ENCODE results near the gene HTRA2.

DNA sequence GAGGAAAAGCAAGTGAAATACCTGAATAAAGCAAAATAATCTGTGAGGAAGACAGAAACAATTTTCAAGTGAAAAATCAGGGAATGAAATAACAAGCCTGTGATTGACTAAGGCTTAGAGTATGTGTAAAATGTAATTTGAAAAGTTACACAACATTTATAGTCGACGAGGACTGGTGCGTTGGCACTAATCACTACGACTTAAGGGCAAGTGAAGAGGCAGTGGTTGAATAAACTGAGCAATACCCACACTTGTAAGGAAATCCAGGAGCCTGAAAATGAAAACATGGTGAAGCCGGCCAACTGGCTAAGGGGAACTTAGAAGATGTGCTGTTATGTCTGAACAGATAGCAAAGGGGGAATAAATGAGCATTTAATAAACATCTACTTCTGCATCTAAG lies 38.1 kb downstream of the HTRA2 start:
- TF ChIP-seq, protein P1, sequence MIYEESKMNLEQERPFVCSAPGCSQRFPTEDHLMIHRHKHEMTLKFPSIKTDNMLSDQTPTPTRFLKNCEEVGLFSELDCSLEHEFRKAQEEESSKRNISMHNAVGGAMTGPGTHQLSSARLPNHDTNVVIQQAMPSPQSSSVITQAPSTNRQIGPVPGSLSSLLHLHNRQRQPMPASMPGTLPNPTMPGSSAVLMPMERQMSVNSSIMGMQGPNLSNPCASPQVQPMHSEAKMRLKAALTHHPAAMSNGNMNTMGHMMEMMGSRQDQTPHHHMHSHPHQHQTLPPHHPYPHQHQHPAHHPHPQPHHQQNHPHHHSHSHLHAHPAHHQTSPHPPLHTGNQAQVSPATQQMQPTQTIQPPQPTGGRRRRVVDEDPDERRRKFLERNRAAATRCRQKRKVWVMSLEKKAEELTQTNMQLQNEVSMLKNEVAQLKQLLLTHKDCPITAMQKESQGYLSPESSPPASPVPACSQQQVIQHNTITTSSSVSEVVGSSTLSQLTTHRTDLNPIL (CRISPR knock-in tag; IDR thresholded peaks at IDR 0.05; ENCODE audit: low read depth) = no peak
- TF ChIP-seq ZFP3 (CRISPR knock-in tag; IDR thresholded peaks at IDR 0.05) (no peak), RARB (CRISPR knock-in tag; IDR thresholded peaks at IDR 0.05) (no peak), PPARA (CRISPR knock-in tag; IDR thresholded peaks at IDR 0.05; ENCODE audit: borderline replicate concordance) (no peak), ZFP30 (CRISPR knock-in tag; IDR thresholded peaks at IDR 0.05) (no peak), TOX (CRISPR knock-in tag; IDR thresholded peaks at IDR 0.05; ENCODE audit: borderline replicate concordance) (no peak), TCF4 (CRISPR knock-in tag; IDR thresholded peaks at IDR 0.05; ENCODE audit: borderline replicate concordance) (no peak)
- TF ChIP-seq, protein P2, sequence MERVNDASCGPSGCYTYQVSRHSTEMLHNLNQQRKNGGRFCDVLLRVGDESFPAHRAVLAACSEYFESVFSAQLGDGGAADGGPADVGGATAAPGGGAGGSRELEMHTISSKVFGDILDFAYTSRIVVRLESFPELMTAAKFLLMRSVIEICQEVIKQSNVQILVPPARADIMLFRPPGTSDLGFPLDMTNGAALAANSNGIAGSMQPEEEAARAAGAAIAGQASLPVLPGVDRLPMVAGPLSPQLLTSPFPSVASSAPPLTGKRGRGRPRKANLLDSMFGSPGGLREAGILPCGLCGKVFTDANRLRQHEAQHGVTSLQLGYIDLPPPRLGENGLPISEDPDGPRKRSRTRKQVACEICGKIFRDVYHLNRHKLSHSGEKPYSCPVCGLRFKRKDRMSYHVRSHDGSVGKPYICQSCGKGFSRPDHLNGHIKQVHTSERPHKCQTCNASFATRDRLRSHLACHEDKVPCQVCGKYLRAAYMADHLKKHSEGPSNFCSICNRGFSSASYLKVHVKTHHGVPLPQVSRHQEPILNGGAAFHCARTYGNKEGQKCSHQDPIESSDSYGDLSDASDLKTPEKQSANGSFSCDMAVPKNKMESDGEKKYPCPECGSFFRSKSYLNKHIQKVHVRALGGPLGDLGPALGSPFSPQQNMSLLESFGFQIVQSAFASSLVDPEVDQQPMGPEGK (CRISPR knock-in tag; IDR thresholded peaks at IDR 0.05; ENCODE audit: borderline replicate concordance) = no peak
- TF ChIP-seq, protein P3, sequence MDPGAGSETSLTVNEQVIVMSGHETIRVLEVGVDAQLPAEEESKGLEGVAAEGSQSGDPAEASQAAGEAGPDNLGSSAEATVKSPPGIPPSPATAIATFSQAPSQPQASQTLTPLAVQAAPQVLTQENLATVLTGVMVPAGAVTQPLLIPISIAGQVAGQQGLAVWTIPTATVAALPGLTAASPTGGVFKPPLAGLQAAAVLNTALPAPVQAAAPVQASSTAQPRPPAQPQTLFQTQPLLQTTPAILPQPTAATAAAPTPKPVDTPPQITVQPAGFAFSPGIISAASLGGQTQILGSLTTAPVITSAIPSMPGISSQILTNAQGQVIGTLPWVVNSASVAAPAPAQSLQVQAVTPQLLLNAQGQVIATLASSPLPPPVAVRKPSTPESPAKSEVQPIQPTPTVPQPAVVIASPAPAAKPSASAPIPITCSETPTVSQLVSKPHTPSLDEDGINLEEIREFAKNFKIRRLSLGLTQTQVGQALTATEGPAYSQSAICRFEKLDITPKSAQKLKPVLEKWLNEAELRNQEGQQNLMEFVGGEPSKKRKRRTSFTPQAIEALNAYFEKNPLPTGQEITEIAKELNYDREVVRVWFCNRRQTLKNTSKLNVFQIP (CRISPR knock-in tag; IDR thresholded peaks at IDR 0.05; ENCODE audit: borderline replicate concordance, low read depth) = no peak
- TF ChIP-seq, protein P4, sequence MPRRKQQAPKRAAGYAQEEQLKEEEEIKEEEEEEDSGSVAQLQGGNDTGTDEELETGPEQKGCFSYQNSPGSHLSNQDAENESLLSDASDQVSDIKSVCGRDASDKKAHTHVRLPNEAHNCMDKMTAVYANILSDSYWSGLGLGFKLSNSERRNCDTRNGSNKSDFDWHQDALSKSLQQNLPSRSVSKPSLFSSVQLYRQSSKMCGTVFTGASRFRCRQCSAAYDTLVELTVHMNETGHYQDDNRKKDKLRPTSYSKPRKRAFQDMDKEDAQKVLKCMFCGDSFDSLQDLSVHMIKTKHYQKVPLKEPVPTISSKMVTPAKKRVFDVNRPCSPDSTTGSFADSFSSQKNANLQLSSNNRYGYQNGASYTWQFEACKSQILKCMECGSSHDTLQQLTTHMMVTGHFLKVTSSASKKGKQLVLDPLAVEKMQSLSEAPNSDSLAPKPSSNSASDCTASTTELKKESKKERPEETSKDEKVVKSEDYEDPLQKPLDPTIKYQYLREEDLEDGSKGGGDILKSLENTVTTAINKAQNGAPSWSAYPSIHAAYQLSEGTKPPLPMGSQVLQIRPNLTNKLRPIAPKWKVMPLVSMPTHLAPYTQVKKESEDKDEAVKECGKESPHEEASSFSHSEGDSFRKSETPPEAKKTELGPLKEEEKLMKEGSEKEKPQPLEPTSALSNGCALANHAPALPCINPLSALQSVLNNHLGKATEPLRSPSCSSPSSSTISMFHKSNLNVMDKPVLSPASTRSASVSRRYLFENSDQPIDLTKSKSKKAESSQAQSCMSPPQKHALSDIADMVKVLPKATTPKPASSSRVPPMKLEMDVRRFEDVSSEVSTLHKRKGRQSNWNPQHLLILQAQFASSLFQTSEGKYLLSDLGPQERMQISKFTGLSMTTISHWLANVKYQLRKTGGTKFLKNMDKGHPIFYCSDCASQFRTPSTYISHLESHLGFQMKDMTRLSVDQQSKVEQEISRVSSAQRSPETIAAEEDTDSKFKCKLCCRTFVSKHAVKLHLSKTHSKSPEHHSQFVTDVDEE (CRISPR knock-in tag; IDR thresholded peaks at IDR 0.05) = no peak
- TF ChIP-seq, protein P5, sequence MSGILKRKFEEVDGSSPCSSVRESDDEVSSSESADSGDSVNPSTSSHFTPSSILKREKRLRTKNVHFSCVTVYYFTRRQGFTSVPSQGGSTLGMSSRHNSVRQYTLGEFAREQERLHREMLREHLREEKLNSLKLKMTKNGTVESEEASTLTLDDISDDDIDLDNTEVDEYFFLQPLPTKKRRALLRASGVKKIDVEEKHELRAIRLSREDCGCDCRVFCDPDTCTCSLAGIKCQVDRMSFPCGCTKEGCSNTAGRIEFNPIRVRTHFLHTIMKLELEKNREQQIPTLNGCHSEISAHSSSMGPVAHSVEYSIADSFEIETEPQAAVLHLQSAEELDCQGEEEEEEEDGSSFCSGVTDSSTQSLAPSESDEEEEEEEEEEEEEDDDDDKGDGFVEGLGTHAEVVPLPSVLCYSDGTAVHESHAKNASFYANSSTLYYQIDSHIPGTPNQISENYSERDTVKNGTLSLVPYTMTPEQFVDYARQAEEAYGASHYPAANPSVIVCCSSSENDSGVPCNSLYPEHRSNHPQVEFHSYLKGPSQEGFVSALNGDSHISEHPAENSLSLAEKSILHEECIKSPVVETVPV (CRISPR knock-in tag; IDR thresholded peaks at IDR 0.05) = no peak

All from SK-N-SH treated with all-trans-retinoic acid at 6 μM for 48 hours (cell line).